ENCODE results near the gene PCDHA11. TPM values are rescaled to one million over a fixed set of nuclear protein-coding genes. Genes with fewer than 3 reads are reported as not detected.
"Not testable (repeated sequence)": the region's sequence is repeated elsewhere in the genome, so short reads cannot be mapped to it uniquely, and the experiment has no call there.

Gene PCDHA11
- total RNA-seq, 1 donor from 2014 or later = under 0.01 TPM

GRCh38 chr5:140849831-140850634 is 18.7 kb upstream of the PCDHA11 start:
- H3K9ac ChIP-seq (ENCODE audit: low read depth in 1 of 3, low read length in 3 of 3); H3K27ac ChIP-seq (ENCODE audit: low read depth, low read length); H3K4me3 ChIP-seq (ENCODE audit: low read length in 3 of 3); H3K4me1 ChIP-seq (ENCODE audit: control insufficient read depth in 3 of 3, insufficient read depth in 3 of 3, low read length in 3 of 3); H3K36me3 ChIP-seq (ENCODE audit: control insufficient read depth in 3 of 3, insufficient read depth in 3 of 3, low read length in 3 of 3); H3K27me3 ChIP-seq (ENCODE audit: control insufficient read depth in 3 of 3, insufficient read depth in 3 of 3, low read length in 3 of 3): not testable (repeated sequence)
- H3K9me3 ChIP-seq (ENCODE audit: control insufficient read depth in 3 of 3, low read length in 3 of 3) = peaks cover 0 to 15% (median 0%) of the 10 kb centered on the region in 3 donors

- Histone ChIP-seq H3K36me3 (ENCODE audit: control insufficient read depth in 3 of 3, insufficient read depth in 3 of 3, low read length in 3 of 3) (no peaks in the 10 kb centered on the region), H3K4me1 (ENCODE audit: control insufficient read depth in 3 of 3, insufficient read depth in 3 of 3, low read length in 3 of 3) (no peaks in the 10 kb centered on the region), H3K27ac (ENCODE audit: low read depth, low read length) (no peak within 1 kb of the TSS), H3K4me3 (ENCODE audit: low read length in 3 of 3) (no peak within 1 kb of the TSS), H3K27me3 (ENCODE audit: control insufficient read depth in 3 of 3, insufficient read depth in 3 of 3, low read length in 3 of 3) (no peaks in the 10 kb centered on the region), H3K9me3 (ENCODE audit: control insufficient read depth in 3 of 3, low read length in 3 of 3) (peaks cover 2 to 13% (median 3%) of the 10 kb centered on the region in 3 donors), H3K9ac (ENCODE audit: low read depth in 1 of 3, low read length in 3 of 3) (no peak within 1 kb of the TSS)
These were observed 12.7 kb upstream of the PCDHA11 start, which contains the start of gene PCDHA10 for GRCh38 chr5:140855772-140856674. Gene PCDHA10, plus strand, starts transcription at chr5:140855897. Its CDS starts 152 bp downstream, at chr5:140856049.

GRCh38 chr5:140857177-140857986 is 11.4 kb upstream of the PCDHA11 start:
- H3K9me3 ChIP-seq (ENCODE audit: control insufficient read depth in 3 of 3, low read length in 3 of 3) = peaks cover 7 to 13% (median 12%) of the 10 kb centered on the region in 3 donors
- H3K4me3 ChIP-seq (ENCODE audit: low read length in 3 of 3) = no peak overlapping the region
- no peak overlapping the region for H3K27ac ChIP-seq (ENCODE audit: low read depth, low read length)
- H3K9ac ChIP-seq (ENCODE audit: low read depth in 1 of 3, low read length in 3 of 3) = no peak overlapping the region
- H3K4me1 ChIP-seq (ENCODE audit: control insufficient read depth in 3 of 3, insufficient read depth in 3 of 3, low read length in 3 of 3) = no peaks in the 10 kb centered on the region
- no peaks in the 10 kb centered on the region for H3K36me3 ChIP-seq (ENCODE audit: control insufficient read depth in 3 of 3, insufficient read depth in 3 of 3, low read length in 3 of 3)
- no peaks in the 10 kb centered on the region for H3K27me3 ChIP-seq (ENCODE audit: control insufficient read depth in 3 of 3, insufficient read depth in 3 of 3, low read length in 3 of 3)

GRCh38 chr5:140857987-140858240 is 10.8 kb upstream of the PCDHA11 start:
- Histone ChIP-seq H3K36me3 (ENCODE audit: control insufficient read depth in 3 of 3, insufficient read depth in 3 of 3, low read length in 3 of 3) (no peaks in the 10 kb centered on the region), H3K4me3 (ENCODE audit: low read length in 3 of 3) (no peak overlapping the region), H3K27me3 (ENCODE audit: control insufficient read depth in 3 of 3, insufficient read depth in 3 of 3, low read length in 3 of 3) (peaks cover 0 to under 1% (median 0%) of the 10 kb centered on the region in 3 donors), H3K27ac (ENCODE audit: low read depth, low read length) (no peak overlapping the region), H3K9ac (ENCODE audit: low read depth in 1 of 3, low read length in 3 of 3) (no peak overlapping the region), H3K4me1 (ENCODE audit: control insufficient read depth in 3 of 3, insufficient read depth in 3 of 3, low read length in 3 of 3) (no peaks in the 10 kb centered on the region), H3K9me3 (ENCODE audit: control insufficient read depth in 3 of 3, low read length in 3 of 3) (peaks cover 7 to 19% (median 12%) of the 10 kb centered on the region in 3 donors)

GRCh38 chr5:140862441-140863295 is 6.1 kb upstream of the PCDHA11 start:
- peaks cover 0 to 5% (median 0%) of the 10 kb centered on the region in 3 donors for H3K27me3 ChIP-seq (ENCODE audit: control insufficient read depth in 3 of 3, insufficient read depth in 3 of 3, low read length in 3 of 3)
- peaks cover 5 to 11% (median 9%) of the 10 kb centered on the region in 3 donors for H3K9me3 ChIP-seq (ENCODE audit: control insufficient read depth in 3 of 3, low read length in 3 of 3)
- H3K4me3 ChIP-seq (ENCODE audit: low read length in 3 of 3) = no peak overlapping the region
- no peak overlapping the region for H3K9ac ChIP-seq (ENCODE audit: low read depth in 1 of 3, low read length in 3 of 3)
- H3K27ac ChIP-seq (ENCODE audit: low read depth, low read length) = no peak overlapping the region
- no peaks in the 10 kb centered on the region for H3K4me1 ChIP-seq (ENCODE audit: control insufficient read depth in 3 of 3, insufficient read depth in 3 of 3, low read length in 3 of 3)
- no peaks in the 10 kb centered on the region for H3K36me3 ChIP-seq (ENCODE audit: control insufficient read depth in 3 of 3, insufficient read depth in 3 of 3, low read length in 3 of 3)

GRCh38 chr5:140869555-140869886 is 764 bp downstream of the PCDHA11 start:
- H3K36me3 ChIP-seq (ENCODE audit: control insufficient read depth in 3 of 3, insufficient read depth in 3 of 3, low read length in 3 of 3) = no peaks in the 10 kb centered on the region
- H3K4me1 ChIP-seq (ENCODE audit: control insufficient read depth in 3 of 3, insufficient read depth in 3 of 3, low read length in 3 of 3) = no peaks in the 10 kb centered on the region
- peaks cover 3 to 11% (median 3%) of the 10 kb centered on the region in 3 donors for H3K9me3 ChIP-seq (ENCODE audit: control insufficient read depth in 3 of 3, low read length in 3 of 3)
- no peak overlapping the region for H3K4me3 ChIP-seq (ENCODE audit: low read length in 3 of 3)
- H3K27me3 ChIP-seq (ENCODE audit: control insufficient read depth in 3 of 3, insufficient read depth in 3 of 3, low read length in 3 of 3) = peaks cover 0 to 4% (median 0%) of the 10 kb centered on the region in 3 donors
- no peak overlapping the region for H3K27ac ChIP-seq (ENCODE audit: low read depth, low read length)
- H3K9ac ChIP-seq (ENCODE audit: low read depth in 1 of 3, low read length in 3 of 3) = no peak overlapping the region

- H3K27me3 ChIP-seq (ENCODE audit: control insufficient read depth in 3 of 3, insufficient read depth in 3 of 3, low read length in 3 of 3) = peaks cover 0 to 8% (median 6%) of the 10 kb centered on the region in 3 donors
- no peak overlapping the region for H3K9ac ChIP-seq (ENCODE audit: low read depth in 1 of 3, low read length in 3 of 3)
- H3K9me3 ChIP-seq (ENCODE audit: control insufficient read depth in 3 of 3, low read length in 3 of 3) = peaks cover 3 to 11% (median 3%) of the 10 kb centered on the region in 3 donors
These were observed 1.8 kb downstream of the PCDHA11 start for GRCh38 chr5:140870221-140871201.

GRCh38 chr5:140875085-140876065 is 6.6 kb downstream of the PCDHA11 start, which contains the start of gene PCDHA12:
Gene PCDHA12, plus strand, starts transcription at chr5:140875308. Its CDS starts 165 bp downstream, at chr5:140875473.
- Histone ChIP-seq H3K27me3 (ENCODE audit: control insufficient read depth in 3 of 3, insufficient read depth in 3 of 3, low read length in 3 of 3) (peaks cover 0 to 10% (median 10%) of the 10 kb centered on the region in 3 donors), H3K4me1 (ENCODE audit: control insufficient read depth in 3 of 3, insufficient read depth in 3 of 3, low read length in 3 of 3) (no peaks in the 10 kb centered on the region)

More at GRCh38 chr5:140870221-140871201, 1.8 kb downstream of the PCDHA11 start:
- no peak overlapping the region for H3K27ac ChIP-seq (ENCODE audit: low read depth, low read length)
- no peaks in the 10 kb centered on the region for H3K4me1 ChIP-seq (ENCODE audit: control insufficient read depth in 3 of 3, insufficient read depth in 3 of 3, low read length in 3 of 3)
- H3K36me3 ChIP-seq (ENCODE audit: control insufficient read depth in 3 of 3, insufficient read depth in 3 of 3, low read length in 3 of 3) = no peaks in the 10 kb centered on the region
- peak overlapping the region in 1 of 3 donors; percentile 13 for H3K4me3 ChIP-seq (ENCODE audit: low read length in 3 of 3)

More at GRCh38 chr5:140875085-140876065, 6.6 kb downstream of the PCDHA11 start, which contains the start of gene PCDHA12:
- H3K9me3 ChIP-seq (ENCODE audit: control insufficient read depth in 3 of 3, low read length in 3 of 3) = peaks cover 5 to 11% (median 6%) of the 10 kb centered on the region in 3 donors
- H3K9ac ChIP-seq (ENCODE audit: low read depth in 1 of 3, low read length in 3 of 3) = no peak within 1 kb of the TSS
- no peak within 1 kb of the TSS for H3K4me3 ChIP-seq (ENCODE audit: low read length in 3 of 3)
- no peaks in the 10 kb centered on the region for H3K36me3 ChIP-seq (ENCODE audit: control insufficient read depth in 3 of 3, insufficient read depth in 3 of 3, low read length in 3 of 3)
- no peak within 1 kb of the TSS for H3K27ac ChIP-seq (ENCODE audit: low read depth, low read length)

All from skeletal muscle tissue (tissue), 4 donors.